HG02678 (cell line): ENCODE data around the gene RYR2.

ENCODE experiments used
- ATAC-seq: cut with Tn5 transposase; IDR thresholded peaks from one replicate; pipeline ENCODE4 v1.9.1; 2021; ENCODE audit warnings: mild to moderate bottlenecking, moderate library complexity; ENCODE audit not compliant: unreplicated experiment

Gene RYR2

GRCh38 chr1:237634922-237635321, 592.9 kb downstream of the RYR2 start:
- ATAC-seq, result no peak

DNA sequence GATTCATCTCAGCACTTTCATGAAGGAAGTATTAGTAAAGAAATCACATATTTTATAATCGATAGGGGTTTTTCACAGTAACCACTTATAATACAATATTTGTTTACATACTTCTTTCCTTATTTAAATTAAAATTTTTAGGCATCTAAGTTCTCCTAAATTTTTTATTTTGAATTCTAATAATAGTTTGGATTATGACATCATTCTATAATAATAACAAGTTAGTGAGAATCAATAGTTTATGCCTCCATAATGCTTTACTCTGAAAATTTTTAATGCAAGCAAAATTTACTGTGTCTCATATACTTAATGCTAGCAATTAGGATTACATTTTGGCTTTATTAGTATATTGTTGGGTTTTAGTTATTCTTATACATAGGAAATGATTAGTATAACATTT, 596.6 kb downstream of the RYR2 start:
- no peak for ATAC-seq

DNA sequence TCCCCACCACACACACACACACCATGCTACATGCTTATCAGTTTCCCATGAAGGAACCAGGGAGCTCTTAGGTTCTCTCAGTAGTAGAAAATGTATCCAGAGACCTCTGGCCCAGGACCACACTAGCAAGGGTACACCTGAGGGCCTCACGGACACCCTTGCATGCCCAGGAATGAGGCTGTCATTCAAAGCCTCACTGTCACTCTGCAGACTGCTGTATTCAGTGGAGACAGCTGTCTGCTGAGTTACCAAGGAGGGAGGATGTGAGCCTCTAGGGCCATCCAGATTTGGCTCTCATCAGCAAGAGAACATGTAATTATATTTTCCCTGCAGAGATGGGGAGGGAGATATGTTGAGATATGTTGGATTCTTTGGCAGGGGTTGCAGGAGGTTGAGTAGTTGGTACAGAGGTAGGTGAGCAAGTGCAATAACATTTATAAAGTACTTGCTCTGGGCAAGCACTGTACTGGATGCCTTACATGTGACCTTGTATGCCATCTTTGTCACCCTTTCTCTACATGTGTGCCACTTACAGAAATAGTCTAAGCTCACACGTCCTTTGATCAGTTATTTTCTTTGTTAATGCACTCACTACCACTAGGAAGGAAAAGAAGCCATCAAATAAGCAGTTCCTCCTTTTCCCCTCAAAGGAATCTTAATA, 598.2 kb downstream of the RYR2 start:
- no peak for ATAC-seq

DNA sequence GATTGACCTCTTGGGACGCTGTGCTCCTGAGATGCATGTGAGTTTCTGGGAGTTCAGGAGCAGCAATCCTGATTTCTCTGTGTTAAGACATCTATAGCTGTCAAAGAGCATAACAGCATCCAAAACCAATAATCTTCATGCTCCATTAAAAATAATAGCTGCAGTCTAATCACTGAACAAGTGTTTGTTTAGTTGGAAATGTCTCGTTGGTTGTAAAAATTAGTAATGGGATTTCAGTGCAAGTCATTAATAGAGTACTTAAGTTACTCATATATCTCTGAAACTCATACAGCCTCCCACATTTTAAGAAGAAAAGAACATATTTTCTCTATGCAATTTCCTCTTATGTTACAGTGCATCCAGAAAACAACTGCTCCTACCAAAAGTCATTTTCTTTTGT, 599.0 kb downstream of the RYR2 start:
- no peak for ATAC-seq

DNA sequence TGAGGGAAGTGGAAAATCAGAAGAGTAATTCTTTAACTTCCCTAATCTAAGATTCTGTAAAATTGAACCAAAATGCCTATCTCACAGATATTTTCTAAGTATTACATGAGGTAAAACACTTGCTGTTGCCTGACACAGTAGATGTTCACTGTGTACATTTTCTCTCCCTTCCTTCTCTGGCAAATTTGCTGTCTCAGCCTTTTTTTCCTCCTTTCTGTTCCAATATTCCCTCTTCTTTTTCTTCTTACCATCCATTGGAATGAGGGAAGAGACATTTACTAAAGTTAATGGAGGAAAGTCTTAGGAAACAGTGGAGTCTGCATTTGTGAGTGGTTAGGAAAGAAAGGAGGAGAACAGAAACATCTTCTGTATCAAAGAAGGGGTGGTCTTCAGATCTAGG, 608.8 kb downstream of the RYR2 start:
- ATAC-seq, result no peak

GRCh38 chr1:237655778-237656177, 613.8 kb downstream of the RYR2 start:
- ATAC-seq, result no peak

- no peak for ATAC-seq
These were observed 622.4 kb downstream of the RYR2 start for GRCh38 chr1:237664348-237664747.

GRCh38 chr1:237670302-237670701, 628.3 kb downstream of the RYR2 start:
- no peak for ATAC-seq

DNA sequence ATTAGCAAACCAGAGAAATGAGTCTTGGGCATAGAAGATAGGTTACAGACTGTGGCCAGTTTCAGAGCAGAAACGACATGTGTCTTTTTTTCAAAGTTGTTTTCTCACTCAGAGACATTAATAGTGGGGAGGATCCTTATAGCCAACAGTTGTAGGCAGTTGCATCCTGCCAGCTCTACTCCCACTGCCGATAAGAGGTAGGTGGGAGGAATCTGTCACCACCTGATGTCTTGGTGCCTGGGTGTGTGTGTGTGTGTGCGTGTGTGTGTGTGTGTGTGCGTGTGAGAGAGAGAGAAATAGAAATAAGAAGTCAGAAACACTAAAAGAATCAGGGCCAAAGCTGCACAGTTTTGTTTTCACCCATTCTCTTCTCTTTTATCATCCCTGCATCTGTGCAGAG, 629.3 kb downstream of the RYR2 start:
- no peak for ATAC-seq

GRCh38 chr1:237671935-237672334, 630.0 kb downstream of the RYR2 start:
- no peak for ATAC-seq

- ATAC-seq, result no peak
These were observed 630.8 kb downstream of the RYR2 start for GRCh38 chr1:237672748-237673147.

DNA sequence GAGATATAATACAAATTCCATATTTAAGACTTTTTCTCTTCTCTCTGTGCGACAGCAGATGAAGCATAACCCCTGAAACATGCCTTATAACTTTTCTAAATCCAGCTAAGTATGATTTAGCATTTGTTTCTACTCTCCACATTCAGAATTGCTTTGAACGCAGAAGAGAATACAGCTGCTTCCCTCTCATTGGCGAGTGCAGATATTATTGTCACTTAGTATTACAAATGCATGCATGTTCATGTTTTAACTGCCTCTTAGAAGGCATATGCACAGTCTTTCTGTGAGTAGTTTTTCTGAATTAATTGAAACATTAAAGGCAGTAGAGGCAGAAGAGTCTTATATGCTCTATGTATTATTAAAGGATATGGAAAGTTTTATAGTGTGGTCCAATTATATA, 631.6 kb downstream of the RYR2 start:
- ATAC-seq, result no peak

DNA sequence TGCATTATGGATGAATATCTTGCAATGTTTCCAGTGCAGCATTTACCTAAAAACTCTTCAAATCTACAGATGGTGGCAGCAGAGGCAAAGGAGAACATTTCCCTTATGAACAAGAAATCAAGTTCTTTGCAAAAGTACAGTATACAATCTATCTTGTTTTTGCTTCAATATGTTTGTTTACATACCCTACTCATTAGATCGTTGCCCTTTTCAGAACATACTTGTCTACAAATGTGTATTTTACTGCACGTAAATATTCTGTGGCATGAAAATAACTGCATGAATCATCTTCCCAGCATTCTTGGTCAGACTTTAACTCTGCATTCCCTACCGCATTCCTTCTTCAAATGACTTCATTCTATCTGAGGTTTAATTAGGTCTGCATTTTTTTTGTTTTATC, 636.0 kb downstream of the RYR2 start:
- no peak for ATAC-seq

- ATAC-seq, result no peak
These were observed 637.7 kb downstream of the RYR2 start for GRCh38 chr1:237679687-237680086.

DNA sequence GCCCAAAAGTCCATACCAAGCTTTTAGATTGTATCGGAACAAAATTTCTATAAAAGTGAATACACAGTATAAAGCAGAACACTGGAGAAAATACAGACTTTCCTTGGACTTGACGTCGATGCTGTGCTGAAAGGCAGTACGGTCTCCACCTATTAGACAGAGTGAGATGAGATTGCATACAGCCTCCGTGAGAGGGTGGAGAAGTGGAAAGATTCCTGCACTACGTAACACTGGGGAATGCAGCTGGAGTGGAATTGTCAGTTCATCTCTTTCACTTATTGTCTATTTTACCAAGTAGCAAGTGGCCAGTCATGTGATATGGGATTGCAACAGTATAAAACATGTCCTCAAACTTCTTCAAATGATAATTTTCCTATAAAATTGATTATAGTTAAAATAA, 639.2 kb downstream of the RYR2 start:
- no peak for ATAC-seq

GRCh38 chr1:237684236-237684635, 642.3 kb downstream of the RYR2 start:
- no peak for ATAC-seq

DNA sequence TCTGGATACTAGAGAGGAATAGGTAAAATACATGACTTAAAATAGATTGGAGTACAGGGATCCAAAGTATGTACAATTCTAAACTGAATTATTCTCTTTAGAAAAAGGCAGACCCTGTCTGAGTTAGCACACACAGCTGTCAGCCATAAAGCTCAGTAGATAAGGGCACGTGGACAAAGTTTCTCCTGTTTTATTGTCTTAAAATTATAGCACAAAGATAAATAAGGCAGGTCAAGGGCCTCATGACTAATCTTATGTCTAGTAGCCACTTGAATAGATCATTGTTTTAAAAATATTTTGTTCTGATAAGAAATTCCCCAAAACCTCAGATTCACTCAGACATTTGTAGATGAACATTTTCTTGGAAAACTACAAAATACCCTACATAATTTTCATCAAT, 643.6 kb downstream of the RYR2 start:
- ATAC-seq, result no peak

GRCh38 chr1:237687804-237688203, 645.8 kb downstream of the RYR2 start:
- no peak for ATAC-seq

GRCh38 chr1:237690656-237691055, 648.7 kb downstream of the RYR2 start:
- ATAC-seq, result no peak

- no peak for ATAC-seq
These were observed 650.3 kb downstream of the RYR2 start for GRCh38 chr1:237692255-237692654.

DNA sequence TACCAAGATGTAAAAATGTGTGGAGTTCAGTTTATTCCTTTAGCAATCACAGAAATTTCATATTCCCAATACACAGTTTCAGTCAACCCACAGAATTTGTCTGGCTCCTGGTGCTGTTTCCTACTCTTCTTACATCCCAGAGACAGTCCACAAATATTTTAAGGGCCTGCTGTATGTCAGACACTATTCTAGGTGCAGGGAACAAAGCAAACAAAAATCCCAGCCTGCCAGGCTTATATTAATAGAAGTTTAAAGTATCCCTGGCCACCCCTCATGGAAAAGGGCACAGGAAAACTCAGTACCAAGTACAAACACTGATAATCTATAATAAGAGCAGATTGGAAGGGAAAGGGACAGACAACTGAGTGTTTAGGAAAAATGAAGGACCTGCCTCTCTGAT, 653.9 kb downstream of the RYR2 start:
- no peak for ATAC-seq

DNA sequence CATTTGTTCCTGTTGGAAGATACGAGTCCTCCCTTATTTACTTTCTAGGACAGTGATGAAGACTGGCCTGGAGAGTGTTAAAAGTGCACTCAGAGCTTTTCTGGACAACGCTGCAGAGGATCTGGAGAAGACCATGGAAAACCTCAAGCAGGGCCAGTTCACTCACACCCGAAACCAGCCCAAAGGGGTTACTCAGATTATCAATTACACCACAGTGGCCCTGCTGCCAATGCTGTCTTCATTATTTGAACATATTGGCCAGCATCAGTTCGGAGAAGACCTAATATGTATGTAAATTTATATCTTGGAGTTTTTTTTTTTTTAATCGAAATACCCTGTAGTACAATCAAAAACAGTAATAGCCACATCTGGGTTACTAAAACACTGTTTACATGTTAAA, 658.2 kb downstream of the RYR2 start:
- no peak for ATAC-seq

- ATAC-seq, result no peak
These were observed 659.5 kb downstream of the RYR2 start for GRCh38 chr1:237701534-237701933.
